Activated CD4-positive, alpha-beta T cell treated with anti-CD3 and anti-CD28 coated beads, Interleukin-2, amount 50 U/mL, for 24 hours (primary cell): ENCODE data around the gene COPB1.
"Not testable (repeated sequence)": the region's sequence is repeated elsewhere in the genome, so short reads cannot be mapped to it uniquely, and the experiment has no call there.

Experiments
- DNase-seq, 2 donors: peaks; one replicate each; pipeline ENCODE4 v3.0.0-alpha.2; 2020; ENCODE audit warnings: low read depth in 1 of 2, low spot score in 1 of 2

The COPB1 gene, protein sequence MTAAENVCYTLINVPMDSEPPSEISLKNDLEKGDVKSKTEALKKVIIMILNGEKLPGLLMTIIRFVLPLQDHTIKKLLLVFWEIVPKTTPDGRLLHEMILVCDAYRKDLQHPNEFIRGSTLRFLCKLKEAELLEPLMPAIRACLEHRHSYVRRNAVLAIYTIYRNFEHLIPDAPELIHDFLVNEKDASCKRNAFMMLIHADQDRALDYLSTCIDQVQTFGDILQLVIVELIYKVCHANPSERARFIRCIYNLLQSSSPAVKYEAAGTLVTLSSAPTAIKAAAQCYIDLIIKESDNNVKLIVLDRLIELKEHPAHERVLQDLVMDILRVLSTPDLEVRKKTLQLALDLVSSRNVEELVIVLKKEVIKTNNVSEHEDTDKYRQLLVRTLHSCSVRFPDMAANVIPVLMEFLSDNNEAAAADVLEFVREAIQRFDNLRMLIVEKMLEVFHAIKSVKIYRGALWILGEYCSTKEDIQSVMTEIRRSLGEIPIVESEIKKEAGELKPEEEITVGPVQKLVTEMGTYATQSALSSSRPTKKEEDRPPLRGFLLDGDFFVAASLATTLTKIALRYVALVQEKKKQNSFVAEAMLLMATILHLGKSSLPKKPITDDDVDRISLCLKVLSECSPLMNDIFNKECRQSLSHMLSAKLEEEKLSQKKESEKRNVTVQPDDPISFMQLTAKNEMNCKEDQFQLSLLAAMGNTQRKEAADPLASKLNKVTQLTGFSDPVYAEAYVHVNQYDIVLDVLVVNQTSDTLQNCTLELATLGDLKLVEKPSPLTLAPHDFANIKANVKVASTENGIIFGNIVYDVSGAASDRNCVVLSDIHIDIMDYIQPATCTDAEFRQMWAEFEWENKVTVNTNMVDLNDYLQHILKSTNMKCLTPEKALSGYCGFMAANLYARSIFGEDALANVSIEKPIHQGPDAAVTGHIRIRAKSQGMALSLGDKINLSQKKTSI

DNA sequence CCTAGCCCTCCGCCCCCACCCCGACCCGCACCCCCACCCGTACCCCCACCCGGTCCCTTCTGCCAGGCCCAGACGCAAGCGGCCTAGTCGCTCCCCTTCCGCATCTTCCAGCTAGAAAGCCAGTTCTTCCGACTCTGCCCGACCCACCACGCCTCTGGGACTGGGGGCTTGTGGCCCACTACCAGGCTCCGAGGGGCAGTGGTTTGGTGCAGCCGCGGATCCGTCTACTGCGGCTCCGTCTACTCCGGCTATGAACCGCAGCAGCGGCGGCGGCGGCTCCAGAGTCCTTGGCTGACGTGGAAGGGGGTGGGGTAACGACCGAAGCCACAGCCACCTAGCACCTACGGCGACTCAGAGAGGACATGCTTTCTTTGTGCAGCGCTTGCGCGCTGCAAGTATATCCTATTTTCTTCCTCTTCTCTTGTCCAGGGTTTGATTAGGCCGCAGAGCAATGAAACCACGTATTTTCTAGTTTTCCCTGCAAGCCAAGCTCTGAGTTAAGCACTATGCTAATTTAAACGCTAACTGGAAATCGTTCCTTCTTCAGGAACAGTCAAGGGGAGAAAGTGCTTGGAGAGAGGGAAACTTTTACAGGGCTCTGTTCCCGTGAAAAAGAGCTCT, at the start of gene COPB1:
TSS of gene COPB1 (minus strand) at position 252 of the 621 bp plus-strand sequence. CDS start 883 bp downstream, outside the sequence.
- peak; percentile 78 to 89 for DNase-seq

DNA sequence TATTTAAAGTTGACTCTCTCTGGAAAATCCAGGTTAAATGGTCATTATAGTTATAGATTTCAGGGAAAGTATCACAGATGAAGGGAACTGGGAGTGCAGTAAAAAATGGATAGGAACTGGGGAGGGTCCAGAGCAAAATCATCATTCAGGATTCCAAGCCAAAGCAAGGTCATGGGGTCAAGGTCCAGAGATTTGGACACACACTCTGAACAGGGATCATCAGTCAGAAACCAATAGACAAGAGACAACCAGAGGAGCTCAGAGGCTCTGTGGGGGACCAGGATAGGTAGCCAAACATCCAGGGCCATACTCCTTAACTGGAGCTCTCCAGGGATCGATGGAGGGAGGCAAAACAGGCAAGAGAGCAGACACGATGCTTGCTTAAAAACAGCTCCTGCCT, 47.8 kb upstream of the COPB1 start:
- DNase-seq = no peak

DNA sequence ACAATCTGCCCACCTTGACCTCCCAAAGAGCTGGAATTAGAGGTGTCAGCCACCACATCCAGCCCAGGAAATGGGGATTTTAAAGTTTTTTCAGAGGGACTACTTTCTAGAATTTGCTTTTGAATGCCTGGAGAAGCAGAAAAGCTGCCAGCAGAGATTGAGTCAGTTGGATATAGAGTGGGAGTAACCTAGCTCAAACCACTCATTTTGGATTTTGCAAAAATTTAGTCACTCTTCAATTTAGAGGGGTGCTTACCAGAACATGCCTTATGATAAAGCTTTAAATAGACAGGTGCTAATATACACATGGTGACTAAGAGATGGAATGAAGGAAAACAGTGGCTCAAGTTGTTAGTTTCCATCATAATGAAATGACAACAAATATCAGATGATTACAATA, 47.1 kb upstream of the COPB1 start:
- no peak for DNase-seq

DNA sequence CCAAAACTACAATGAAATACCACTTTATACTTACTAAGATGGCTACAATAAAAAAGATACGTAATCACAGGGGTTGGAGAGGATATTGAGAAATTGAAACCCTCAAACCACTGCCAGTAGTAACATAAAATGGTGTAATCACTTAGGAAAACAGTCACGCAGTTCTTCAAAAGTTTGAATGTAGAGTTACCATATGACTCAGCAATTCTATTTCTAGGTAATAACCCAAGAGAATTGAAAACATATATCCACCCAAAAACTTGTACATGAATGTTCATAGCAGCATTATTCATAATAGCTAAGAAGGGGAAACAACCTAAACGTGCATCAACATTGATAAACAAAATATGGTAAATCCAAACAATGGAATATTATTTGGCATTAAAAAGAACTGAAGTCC, 45.0 kb upstream of the COPB1 start:
- DNase-seq = no peak

DNA sequence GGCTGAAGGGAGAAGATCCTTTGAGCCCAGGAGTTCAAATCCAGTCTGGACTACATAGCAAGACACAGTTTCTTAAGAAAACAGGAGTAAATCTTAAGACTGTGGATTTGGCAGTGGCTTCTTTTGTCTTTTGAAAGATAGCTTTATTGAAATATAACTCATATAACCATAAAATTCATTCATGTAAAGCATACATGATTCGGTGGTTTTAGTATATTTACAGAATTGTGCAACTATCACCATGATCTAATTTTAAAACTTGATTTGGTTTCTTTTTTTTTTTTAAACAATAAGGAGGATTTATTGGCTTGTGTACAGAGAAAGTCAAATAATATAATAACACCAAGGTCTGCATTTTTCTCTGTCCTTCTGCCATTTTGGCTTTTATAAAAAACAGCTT, 43.6 kb upstream of the COPB1 start:
- no peak for DNase-seq

DNA sequence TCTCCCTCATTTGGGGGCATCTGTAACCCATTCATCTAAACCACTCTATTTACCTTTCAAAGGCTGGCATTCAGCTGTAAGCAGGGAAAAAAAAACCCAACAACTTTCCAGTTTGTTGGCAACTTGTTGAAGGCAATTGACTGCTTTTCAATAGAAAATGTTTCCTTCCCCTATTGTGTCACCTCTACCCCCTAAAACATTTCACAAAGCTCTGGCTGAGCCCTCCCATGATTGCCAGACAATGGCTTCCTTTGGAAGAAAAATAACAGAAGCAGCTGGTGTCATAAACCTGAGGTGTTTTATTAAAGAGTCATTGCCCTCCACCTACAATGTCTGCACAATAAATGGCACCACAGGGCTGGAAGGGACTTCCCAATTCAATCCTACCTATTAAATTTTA, 42.7 kb upstream of the COPB1 start:
- DNase-seq = no peak

DNA sequence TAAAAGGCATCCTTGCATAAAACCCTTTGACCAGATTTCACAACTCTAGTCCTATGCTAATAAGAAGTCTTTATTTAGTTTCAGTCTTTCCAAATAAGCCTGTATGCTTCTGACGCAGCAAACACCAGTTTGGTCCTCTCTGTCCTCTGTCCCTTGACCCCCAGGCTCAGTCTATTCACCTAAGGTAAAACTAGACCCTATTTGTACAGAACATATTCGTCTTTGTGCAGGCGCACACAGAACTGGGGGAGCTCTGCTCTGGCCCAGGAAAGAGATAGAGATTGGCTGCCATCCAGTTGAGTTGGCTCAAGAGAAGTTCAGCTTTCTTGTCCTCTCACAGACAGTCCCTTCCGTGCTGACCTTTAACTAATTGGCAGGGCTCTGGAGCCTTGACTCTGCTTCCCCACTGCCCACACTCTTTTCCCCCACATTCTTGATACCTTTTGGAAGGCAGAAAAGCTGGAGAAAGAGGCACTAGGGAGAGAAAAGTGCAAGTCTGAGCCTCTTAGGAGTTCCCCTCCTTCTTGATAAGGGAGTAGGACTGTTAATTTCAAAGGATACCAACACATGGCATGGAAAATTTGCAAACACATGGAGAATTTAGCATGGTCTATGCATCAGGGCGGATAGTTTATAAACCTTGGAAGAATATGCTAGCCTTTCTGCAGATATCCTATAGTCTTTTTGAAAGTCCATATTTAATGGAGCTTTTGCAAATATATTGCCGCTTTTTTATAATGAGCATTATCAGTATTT, 41.8 kb upstream of the COPB1 start:
- DNase-seq = no peak

DNA sequence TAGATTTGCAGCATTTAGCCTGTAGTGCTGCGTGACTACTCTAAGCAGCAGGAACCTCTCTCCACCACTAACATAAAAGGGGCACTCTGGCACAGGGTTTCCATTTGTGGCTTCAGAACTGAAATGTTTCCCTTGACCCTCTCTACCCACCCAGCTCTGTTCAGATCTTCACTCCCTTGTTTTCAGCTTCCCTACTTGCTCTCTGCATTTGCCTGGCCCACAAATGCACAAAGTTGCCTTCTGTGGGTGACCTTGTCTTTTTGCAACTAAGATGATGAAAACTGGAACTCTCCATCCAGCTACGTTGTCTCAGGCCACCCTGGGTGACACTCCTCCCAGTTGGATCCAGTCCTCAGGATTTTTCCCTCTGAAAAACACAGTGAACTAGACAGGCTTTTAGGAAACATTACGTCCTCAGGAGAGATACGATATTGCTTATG, 40.4 kb upstream of the COPB1 start:
- DNase-seq = no peak

DNA sequence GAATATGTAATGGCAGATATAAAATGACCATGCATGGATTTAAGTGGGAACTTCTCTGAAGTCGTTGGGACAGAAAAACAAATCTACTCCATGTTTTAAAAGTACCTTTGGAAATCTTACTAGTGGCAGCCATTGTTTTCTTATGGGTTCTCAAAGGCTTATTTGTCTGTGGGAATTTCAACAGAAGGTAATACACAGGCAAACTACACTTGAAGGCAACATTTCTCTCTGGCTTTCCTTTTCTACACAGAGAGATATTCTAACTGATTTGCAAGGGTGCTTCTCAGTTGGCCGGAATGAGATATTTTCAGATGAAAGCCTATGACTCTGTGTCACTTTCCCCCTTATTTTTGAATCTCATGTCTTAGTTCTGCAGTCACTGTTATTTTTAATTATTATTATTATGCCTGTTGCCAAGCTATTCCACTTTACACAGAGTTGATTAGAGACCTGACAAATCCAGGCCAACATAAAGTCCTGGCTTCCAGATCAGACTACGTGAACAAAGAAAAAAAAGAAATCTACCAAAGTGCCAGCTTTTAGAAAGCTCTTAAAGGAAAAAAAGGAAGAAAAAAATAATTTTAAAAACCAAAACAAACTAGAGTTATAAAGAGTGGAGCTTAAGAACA, 39.4 kb upstream of the COPB1 start:
- no peak for DNase-seq

DNA sequence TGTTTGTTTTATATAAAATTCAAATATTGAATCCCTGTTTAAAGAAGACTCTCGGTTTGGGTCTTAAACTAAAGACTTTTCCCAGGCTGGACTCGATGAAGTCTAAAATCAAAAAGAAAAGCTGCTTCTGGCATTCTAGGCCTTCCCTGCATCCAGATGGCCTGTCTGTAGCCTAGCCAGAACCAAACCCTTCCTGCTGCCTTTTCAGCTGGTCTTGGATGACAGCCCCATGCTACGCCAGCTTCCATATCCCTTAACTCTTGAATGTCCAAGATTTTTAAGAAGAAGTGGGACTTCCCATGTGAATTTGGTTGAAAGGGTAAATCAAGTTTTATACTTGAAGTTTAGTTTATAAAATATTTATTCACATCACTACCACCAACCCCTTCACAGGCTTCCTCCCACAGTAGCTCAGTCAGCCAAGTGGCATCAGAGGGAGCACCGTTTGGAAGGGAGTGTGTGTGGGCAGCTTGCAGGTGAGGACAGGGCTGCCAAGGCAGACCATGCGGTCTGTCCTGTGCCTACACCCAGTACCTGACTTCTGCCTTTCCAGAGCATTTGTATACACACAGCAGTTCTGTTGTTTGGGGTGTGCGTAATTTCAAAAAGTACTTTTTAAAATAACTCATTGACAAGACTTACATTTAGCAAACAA, 38.8 kb upstream of the COPB1 start:
- DNase-seq = no peak

DNA sequence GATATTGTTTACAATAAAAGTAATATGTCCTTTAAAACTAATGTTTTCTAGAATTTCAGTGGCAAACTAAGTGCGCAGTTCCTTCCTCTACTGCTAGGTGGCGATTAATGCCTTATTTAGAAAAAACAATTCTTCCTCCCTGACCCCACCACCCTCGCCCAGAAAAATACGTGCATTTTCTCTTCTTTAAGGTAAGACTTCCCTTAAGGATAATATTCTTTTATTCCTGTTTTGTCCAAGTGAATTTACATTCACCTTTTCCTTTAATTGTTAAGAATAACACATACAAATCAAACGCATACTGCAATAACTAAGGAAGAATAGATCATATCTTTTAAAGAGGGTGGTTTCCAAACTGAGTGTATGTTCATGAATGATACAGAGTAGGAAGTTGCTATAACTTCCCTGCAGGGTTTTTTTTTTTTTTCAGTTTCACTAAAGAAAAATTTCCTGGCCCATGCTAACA, 37.6 kb upstream of the COPB1 start:
- peak in 1 of 2 donors; percentile 20 for DNase-seq

DNA sequence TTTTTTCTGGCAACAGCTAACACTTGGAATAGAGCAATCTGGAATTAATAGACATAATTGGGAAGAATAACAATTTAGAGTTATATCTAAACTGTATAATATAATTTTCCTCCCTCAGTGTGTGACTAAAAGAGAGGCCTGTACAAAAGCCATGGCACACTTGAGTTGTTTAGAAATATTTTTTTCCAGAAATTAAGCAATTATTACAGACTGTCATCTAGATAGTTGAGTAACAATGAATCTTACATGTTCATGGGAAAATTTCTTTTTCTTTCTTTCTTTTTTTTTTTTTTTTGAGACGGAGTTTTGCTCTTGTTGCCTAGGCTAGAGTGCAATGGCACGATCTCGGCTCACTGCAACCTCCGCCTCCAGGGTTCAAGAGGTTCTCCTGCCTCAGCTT, 35.6 kb upstream of the COPB1 start:
- not testable (repeated sequence) for DNase-seq

DNA sequence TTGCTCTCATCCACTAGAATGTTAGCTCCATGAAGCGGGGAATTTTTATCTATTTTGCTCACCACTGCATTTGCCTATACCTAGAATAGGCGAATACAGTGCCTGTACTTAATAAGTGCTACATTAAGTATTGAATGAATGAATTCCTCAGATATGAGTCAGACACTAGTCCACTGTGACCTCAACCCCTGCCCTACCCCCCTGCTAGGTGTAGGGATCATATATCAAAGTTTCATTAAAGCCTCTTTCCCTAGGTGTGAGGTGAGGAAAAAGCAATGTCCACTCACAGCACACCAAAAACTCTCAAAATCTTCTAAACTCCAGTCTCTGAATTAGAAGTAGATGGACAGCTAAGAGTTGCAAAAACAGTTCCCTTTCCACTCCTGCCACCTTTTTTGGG, 30.3 kb upstream of the COPB1 start:
- no peak for DNase-seq

DNA sequence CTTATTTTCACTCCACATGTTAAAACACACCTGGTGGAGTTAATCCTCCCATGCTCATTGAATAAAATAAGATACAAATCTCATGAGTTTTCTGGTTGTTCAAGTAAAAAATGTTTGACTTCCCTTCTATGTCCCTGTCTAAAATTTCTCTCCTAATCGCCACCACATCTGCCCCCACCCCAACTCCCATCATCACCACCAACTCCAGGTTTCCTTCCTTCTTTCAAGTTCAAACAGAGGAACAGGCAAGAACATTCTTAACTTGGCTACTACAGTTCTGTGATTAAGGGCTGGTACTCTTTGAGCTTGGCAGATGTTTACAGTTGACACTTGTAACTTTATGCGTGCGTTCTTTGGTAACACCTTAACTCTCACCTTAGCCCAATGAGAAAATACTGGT, 29.7 kb upstream of the COPB1 start:
- no peak for DNase-seq

DNA sequence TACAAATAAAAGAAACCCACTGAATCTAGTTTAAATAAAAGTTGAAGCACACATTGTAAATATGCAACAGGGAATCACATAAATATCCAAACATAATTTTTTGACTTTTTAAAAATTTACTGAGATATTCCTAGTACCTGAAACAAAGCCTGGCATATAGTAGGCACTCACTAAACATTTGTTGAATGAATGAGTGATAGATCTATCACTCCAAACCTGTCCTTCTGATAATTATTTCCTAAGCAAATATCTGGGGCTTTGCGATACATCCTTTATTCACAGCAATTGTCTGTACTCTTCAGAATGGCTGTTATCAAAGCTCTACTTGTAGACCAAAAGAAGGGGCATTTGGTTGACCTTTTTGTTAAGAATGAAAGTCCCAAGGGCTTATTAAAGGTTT, 23.2 kb upstream of the COPB1 start:
- no peak for DNase-seq

DNA sequence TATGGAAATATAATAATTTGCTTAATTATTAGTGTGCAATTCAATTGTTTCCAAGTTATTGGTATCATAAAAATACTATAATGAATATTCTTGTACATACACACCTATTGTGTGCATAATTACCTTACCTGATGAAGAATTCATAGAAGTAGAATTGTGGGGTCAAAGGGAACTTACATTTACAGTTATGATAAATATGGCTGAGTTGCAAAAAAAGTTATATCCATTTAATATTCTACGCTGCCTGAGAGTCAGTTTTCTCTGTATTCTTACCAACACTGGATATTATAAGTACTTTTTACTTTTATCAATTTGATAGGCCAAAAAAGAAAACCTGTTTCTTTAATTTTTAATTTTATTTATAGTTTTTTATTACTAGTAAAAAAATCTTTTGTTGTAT, 22.6 kb upstream of the COPB1 start:
- no peak for DNase-seq

DNA sequence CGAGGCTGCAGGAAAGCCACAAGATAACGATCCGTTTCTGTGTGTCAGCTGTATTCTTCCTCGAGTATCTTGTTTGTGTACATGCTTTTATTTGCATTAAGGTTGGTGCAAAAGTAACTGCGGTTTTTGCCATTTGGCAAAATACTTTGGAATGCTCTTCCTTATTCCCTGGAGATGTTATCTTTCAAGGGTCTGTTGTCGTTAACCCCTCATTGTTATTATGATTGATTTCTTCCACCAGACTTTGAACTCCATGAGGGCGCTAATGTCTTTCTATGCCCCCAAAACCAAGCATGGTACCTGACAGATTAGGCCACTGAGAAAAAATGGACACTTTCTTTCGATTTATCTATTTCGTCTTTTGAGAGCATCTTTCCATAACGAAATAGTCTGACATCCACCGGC, 21.1 kb upstream of the COPB1 start:
- no peak for DNase-seq

DNA sequence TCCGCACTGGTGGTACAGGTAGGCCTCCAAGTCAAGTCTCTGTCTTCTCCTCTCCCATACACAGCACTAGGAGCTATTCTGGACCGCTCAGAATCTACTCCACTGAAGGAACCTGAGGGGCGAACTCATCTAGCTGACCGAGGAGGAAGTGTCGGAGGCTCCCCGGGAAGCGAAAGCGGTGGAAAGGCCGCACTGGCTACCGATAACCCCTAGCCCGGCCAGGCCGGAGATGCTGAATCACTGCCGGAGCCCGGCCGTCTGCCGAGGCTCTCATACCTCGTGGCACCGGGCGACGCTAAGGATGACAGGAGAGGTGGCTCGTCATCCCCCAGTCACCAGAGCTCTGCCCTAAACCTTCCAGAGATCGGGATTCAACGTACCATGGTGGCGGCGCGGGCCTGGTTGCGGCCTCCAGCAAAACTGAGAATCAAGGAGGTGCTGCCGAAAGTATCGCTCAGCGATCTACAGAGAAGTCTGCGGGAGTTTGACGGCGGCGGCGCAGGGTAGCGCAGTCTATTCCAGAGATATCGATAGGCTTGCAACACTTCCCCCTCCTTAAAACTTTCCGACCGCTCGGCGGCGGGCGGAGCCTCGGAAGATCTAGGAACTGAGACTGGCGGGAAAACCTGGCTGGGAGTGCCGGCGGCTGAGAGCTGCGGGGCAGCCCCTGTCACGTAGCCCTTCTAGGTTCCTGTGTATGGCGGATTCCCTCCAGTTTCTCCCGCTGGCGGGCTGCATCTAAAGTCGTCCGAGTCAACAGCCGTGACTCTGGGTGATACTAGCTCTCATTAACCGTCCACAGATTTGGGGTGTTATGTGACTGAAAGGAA, 20.5 kb upstream of the COPB1 start, which contains the start of gene PSMA1:
TSS of gene PSMA1 (minus strand) at position 470 of the 830 bp plus-strand sequence. CDS start at position 383, 87 bp downstream.
- peak; percentile 80 to 92 for DNase-seq

DNA sequence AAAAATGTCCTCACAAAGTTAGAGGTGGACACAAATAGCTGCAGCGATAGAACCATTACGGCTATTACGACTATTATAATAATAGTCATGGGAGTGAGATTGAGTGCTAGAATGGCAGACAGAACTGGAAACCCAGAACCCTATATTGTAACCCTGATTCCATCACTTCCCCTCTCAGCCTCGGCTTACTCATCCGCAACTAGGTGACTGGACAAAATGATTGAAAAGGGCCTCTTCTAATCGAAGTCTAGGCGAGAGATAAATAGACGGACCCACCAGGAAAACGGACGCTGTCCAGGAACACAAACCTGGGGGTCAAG, 19.9 kb upstream of the COPB1 start:
- peak in 1 of 2 donors; percentile 39 for DNase-seq
